Nucleus accumbens (tissue), 56 donors: ENCODE results near the gene ARHGAP6.
"Not testable (repeated sequence)": the region's sequence is repeated elsewhere in the genome, so short reads cannot be mapped to it uniquely, and the experiment has no call there.

Source experiments
- DNase-seq, 56 donors: peaks; one replicate each; lab custom pipeline; 2025; lab: John Stamatoyannopoulos, UW

The ARHGAP6 gene

DNA sequence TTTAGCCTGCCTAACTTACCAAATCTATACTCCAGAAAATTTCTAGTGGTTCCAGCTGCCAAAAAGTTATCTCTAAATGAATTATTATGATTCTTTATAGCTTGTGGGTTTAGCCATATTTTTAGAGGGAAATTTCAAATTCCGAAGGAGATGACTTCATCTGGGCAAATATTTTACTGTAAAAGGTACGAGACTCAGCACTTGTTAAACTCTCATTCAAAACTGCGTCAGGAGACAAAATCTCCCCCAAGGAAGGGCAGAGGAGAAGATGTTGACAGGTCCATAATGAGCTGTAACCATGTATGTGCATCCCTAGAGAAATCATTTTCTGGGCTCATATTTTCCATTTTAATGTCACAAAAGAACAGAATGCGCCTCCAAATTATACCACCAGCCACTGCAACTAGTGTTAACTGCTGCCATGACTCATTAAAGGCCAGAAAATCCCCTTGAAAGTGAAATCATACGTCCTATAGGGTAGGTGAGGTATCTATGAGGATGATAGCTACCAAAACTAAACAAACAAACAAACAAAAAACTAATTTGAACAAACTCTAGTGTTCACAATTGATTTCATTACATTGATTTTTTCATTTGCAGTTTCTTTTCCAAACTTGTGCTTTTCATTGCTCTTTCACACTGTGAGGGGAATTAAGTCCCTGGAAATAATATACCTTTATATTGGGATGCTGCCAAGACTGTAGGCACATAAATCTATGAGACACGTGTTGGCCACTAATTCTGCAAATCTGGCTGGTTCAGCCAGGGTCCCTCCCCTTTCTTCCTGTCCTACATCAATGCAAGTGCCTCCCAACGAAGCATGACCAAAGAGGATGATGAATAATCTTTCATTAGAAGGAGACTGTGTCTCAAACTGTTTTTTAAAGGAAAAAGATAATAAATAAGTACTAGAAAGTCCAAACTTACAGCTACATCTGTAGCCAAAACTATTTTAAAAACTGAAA is 85.8 kb downstream of the ARHGAP6 start:
- no peak for DNase-seq

GRCh38 chrX:11578301-11578700 is 87.4 kb downstream of the ARHGAP6 start:
- DNase-seq: not testable (repeated sequence)

DNA sequence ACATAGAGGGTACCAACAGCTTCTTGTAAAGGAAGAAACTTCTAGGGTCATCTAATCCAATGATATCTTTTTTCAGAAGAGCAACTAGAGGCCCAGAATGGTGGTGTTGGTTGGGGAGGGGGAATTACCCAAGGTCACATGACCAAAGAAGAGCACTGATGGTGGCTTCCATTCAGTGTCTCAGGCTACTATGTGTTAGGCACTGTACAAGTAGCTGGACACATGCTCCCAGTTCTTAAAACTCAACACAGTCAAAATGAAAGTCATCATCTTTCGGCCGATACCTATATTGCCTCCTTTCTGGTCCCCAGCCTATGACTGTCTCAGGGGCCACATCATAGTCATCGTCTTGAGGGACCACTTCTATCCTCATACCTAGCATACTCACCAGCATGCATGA is 88.1 kb downstream of the ARHGAP6 start:
- DNase-seq: no peak

DNA sequence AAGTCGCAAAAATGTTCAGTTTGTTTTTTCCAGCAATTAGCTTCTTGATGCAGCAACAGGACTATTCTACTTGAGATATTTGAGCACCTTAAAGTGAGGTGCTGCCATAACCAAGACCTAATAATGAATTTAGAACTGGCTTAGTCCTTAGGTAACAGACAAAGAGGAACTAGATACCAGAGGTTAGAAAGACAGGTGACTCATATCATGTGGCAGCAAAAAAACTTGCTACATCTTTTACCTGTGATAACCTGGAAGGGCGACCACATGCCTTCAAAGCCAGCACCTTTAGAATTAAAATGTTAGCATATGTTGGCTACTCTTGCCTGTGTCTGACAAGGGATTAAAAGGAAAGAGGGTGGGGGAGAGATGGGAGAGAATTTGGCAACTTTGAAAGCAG is 90.4 kb downstream of the ARHGAP6 start:
- DNase-seq: no peak

- DNase-seq: no peak
These were observed 98.0 kb downstream of the ARHGAP6 start for GRCh38 chrX:11567528-11568220.

DNA sequence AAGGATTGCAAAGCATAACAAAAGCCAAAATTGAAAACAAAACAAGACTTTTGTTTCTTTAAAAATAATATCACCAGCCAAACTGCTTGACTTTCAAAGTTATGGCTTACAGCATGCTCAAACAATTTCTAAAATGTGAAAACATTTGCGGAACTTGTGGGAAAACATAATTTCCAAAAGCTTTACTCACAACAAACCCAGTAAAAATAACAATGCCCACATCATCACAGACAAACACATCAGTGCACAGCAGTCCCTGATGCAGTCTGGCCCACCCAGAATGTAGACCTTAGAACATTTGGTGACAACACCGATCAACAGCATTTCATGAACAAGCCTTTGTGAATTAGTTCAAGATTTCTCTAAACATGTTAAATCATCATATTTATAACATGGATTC is 98.9 kb downstream of the ARHGAP6 start:
- DNase-seq: no peak

DNA sequence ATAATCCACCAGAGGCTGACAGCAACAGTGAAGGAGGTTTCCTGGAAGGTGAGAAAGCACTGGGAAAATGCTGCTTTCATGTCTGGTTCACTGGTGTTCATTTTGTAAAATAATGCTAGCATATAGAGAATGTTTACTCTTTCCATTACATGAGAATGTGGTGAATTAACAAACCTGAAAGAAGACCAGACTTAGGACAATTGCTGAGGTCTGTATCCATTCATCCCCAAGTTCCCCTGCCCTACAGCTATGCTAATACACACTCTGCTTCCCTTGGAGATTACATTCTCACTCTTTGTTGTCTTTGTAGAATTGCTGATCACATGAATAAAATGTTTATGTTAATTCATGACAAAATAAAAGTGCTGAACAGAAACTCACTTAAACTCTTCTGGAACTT is 99.5 kb downstream of the ARHGAP6 start:
- DNase-seq: no peak

DNA sequence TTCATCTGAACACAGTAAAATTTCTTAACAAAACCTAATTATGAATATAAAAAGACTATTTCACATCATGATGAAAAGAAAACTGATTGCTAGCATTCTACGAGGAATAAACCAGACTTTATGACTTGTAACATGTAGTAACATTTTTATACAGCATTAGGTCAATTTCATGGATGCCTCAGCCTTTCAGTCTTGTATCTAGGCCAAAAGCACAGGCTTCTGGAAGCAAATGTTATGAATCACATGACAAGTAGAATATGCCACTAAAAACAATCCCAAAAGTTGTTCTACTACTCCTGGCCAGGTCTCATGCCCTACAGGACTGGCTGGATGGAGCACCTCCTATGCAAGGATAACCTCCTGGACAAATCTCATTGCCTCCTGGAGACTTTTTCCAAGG is 101.2 kb downstream of the ARHGAP6 start:
- no peak for DNase-seq

DNA sequence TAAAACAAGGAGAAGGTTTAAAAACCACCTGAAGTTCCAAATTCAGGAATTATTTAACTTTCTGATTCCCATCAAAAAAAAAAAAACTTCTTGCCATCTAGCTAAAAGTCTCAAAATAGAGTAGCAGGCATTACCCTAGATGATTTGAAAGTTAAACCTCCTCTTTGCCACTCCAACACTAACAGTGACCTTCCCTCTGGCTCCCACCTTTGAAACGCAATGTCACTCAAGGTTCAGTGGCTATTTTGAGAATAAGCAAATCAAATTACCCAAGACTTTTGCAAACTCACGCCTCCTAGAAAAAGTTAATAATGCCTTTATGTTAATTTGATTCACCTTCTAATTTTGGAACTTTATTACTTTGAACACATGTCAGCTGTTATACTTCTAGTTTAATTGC is 103.2 kb downstream of the ARHGAP6 start:
- no peak for DNase-seq

DNA sequence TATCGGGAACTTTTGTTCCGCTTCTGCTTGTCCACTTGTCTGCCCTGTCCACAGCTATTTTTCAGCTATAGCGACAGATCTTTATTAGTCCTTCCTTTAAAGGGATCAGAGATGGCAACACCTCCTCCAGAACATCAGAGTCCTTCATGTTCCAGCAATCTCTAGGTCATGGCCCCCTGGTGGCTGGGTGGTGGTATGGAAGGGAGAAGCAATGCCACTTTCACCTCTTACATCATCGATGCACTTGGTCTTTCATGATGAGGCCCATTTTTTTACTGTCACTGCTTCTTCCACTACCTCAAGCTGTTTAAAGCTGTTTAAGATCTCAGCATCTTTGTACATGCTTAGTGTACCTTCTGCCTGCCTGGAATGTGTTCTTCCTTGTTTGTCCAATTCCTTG is 106.7 kb downstream of the ARHGAP6 start:
- DNase-seq: no peak

DNA sequence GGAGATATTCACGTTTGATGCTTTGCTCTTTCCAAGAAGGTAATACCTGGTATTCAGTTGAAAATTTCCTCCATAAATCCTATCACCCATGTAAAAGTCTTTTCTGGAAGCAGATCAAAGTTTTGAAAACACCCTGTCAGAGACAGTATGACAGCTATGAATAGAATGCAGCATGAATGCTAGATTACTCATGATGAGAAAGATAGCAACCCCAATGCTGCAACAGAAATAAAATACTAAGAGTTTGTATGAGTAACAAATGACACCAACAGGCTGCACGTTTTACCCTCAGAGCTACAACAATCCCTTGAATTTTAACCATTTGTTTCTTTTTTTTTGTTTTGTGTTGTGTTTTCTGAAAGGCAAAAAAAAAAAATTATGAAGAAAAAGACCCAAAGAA is 108.6 kb downstream of the ARHGAP6 start:
- no peak for DNase-seq

- no peak for DNase-seq
These were observed 110.0 kb downstream of the ARHGAP6 start for GRCh38 chrX:11555759-11556158.

DNA sequence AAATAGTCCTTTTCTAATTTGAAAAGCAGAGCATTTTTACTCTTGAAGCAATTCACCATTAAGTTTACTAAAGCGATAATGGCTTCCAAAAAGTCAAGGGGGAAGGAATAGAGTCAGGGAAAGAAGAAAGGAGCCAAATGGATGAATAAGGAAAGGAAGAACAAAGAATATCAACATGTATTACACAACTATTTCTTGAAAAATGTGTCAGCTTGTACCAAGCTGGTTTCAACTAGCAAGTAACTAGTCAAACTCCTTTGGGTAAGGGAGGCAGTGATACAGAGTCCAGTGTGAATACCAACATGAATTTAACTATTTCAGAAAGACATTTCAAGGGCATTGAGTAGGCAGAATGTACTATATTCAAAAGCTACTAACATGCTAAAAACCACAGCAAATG is 112.1 kb downstream of the ARHGAP6 start:
- no peak for DNase-seq

- DNase-seq: no peak
These were observed 114.6 kb downstream of the ARHGAP6 start for GRCh38 chrX:11551151-11551550.

- no peak for DNase-seq
These were observed 118.8 kb downstream of the ARHGAP6 start for GRCh38 chrX:11546917-11547316.

DNA sequence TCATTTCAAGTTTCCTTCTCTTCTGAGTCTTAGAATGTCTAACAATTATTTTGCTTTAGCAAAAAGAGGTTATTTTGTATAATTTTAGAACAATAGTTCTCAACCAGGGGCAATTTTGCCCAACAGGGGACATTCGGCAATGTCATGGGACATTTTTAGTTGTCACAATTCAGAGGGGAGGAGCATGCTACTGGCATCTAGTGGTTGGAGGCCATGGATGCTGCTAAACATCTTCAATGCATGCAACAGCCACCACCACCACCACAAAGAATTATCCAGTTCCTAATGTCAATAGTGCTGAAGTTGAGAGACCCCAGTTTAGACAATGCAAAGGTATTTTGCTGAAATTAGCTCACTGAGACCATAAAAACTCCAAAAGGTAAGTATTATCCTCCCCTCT is 122.5 kb downstream of the ARHGAP6 start:
- no peak for DNase-seq

DNA sequence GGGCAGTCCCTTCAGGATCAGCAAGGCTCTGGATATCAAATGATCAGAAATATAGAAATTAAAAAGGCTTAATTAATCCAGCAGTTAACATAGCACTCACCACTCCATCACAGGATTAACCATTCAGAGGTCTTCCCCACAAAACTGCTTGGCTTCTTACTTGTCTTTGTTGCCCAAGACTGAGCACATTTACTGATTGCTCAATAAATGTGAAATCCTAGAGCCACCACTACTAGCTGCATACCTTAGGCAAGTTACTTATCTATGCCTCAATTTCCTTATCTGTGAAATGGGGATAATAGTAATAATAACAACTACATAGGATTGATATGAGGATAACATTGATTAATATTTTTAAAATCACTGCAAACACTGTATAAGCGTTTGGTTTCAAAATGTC is 124.2 kb downstream of the ARHGAP6 start:
- DNase-seq: no peak

DNA sequence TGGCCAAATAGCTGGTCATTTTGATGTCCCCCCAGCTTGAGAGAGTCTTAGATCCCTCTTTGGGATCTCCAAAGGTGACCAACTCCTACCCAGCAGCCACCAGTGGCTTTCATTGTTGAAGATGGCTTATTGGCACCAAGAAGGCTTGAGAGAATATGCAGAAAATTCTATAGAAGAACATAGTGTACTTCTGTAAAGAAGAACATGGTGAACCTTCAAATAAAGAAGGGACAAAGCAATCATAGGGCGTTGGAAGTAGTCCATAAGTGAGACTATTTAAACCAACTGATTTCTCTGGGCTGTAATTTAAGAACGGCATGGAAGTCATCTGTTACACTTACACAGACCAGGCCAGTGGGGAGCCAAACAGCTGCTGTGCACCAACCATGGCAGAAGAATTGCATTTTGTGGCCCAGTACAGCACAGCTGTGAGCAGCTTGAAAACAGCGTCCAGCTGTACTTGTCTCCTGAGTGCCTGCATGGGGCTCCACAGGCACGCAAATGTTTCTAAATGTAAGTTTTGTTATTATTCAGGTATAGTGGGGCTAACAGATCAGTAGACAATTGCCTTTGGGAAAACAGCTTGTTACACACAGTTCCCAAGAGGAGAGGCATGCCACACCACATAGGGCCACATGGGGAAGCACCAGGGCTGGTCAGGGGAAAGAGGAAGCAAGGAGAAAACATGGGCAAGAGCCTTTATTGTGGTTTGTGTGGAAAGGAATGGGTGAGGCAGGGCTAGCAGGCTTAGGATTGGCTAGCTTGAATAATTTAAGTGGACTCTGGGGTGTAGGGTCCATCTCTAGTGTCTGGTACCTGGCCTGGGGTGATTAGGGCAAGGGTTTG is 125.0 kb downstream of the ARHGAP6 start:
- DNase-seq: no peak

- no peak for DNase-seq
These were observed 128.6 kb downstream of the ARHGAP6 start for GRCh38 chrX:11537141-11537540.

DNA sequence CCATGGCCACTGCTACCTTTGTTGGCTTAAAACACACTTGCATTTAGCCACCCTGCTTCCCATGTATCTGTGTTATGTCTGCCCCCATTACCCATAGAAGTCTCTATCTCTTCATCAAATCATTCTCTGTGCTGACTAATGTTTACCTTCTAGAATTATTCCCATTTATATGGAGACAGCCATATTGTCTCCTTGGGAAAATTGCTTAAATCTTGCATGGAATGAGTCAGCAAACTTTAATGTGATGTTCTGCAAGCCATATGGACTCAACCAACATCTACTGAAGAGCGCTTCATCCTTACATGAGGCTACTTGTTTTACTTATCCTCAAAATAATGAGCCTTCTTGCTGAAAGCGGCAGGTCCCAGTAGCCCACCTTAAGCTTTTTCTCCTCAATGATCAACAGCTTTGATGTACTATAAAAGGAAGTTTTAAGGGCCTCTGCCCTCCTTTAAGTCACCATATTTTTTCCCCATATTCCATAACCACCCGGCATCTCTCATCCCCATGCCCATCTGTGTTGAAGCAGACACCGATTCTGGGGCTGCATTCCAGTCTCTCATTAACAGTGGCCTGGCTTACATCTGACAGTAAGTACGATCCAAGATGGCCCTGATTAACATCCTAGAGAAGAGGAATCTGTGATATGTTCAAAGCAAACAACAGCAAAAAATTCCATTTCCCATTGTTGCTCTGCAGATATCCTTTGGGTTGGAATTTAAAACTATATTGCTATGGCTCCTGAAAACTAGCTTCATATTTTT is 130.4 kb downstream of the ARHGAP6 start:
- DNase-seq: no peak
